HG03159 (cell line): Measurements from ENCODE around the gene C3orf52.

Source experiments
- ATAC-seq: cut with Tn5 transposase; IDR thresholded peaks from one replicate; pipeline ENCODE4 v1.9.1; 2021; ENCODE audit warnings: mild to moderate bottlenecking, moderate library complexity; ENCODE audit not compliant: unreplicated experiment

The C3orf52 gene

GRCh38 chr3:112085735-112086075 is 484 bp upstream of the C3orf52 start:
- no peak for ATAC-seq

- ATAC-seq = no peak
These were observed 811 bp downstream of the C3orf52 start for GRCh38 chr3:112086875-112087524.

- no peak for ATAC-seq
These were observed 1.6 kb downstream of the C3orf52 start for GRCh38 chr3:112087746-112088145.

DNA sequence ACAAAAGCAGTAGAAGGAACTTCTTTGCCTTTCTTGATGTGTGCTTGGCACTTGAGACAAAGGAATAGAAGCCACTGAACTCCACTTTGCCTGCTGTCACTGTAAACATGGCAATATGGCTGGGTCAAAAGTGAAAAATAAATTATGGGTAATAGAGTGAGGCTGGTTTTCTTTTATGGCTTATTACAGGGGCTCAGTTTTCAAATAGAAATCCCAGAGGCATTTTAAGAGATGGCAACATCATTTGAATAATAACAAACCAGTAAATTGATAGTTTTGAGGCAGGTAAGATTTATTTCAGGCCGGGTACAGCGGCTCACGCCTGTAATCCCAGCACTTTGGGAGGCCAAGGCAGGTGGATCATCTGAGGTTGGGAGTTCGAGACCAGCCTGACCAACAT is 2.8 kb downstream of the C3orf52 start:
- ATAC-seq = no peak

DNA sequence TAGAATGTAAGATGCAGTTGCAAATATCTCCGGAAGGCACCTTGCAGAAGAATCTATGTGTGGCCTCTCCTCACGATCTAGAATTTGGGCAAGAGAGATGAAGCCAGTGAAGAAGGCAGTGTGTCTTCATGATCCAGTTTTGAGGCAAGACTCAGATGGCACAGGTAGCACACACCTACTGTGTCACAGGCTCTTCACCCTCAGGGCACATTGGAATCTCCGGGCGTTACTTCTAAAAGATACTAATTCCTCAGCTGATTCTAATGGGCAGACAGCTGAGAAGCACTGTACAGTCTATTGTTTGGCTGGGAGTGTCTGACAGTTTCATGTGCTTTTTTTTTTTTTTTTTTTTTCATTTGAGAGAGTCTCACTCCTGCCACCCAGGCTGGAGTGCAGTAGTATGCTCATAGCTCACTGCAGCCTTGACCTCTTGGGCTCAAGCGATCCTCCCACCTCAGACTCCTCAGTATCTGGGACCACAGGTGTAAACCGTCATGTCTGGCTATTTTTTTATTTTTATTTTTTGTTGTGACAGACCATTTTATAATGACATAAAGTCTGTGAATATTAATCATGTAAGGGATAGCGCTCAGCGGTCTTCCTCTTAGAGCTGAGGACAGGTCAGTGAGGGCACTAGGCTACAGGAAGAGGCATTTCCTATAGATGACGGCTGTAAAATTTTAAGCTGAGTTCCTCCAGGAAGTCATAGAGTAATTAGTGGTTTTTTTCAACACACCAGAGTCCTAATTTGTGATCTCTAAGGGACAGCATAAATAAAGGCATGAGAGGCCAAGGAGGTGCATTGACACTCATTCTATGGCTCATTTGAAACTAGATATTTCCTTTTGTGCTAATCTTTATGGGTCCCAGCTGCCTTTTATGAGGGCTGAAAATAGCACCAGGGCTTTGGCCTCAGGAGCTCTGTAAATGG is 4.0 kb downstream of the C3orf52 start:
- no peak for ATAC-seq

DNA sequence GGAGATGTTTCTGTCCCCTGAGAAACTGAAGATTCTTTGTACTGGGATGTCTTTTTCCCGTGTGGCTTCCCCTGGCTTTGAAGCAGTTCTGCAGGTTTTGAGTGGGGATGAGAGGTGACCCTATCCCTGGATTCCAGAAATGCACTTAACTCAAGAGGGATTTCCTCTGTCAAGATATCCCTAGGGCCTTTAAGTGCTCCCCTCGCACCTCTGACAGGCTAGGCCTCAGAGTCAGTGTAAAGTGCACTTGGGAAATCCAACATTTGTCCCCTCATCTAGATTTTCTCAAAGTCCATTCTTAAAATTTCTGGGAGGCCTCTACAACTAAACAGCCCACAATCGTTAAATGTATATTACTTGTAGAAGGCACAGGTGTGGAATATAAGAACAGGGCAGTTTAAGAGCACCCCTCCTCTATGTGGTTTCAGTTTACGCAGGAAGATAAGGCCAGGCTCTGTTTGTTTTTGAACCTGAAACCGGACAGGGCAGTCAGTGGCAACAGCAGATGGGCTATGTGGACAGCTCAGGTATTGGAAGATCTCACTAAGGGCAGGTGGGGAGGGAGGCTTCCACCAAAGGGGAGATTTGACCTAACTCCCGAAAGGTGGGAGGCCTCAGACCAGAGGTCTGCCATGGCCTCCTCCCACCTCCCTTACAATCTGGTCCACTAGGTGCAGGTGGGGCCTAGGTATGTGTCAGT is 4.8 kb downstream of the C3orf52 start:
- no peak for ATAC-seq

- peak; percentile 56 for ATAC-seq
These were observed 6.4 kb downstream of the C3orf52 start for GRCh38 chr3:112092496-112093179.

DNA sequence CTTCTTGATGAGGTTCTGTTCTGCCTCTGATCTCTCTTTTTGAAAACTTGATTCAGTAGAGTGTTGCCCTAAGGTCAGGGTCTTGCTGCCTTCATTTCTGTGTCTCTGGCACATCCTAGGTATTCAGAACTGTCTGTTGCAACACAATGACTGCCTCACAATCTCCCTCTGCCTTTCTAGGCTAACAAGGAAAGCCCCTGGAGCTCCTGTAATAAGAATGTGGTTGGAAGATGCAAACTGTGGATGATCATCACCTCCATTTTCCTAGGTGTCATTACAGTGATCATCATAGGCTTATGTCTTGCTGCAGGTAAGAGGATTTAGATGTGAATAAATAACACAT is 7.0 kb downstream of the C3orf52 start:
- no peak for ATAC-seq

DNA sequence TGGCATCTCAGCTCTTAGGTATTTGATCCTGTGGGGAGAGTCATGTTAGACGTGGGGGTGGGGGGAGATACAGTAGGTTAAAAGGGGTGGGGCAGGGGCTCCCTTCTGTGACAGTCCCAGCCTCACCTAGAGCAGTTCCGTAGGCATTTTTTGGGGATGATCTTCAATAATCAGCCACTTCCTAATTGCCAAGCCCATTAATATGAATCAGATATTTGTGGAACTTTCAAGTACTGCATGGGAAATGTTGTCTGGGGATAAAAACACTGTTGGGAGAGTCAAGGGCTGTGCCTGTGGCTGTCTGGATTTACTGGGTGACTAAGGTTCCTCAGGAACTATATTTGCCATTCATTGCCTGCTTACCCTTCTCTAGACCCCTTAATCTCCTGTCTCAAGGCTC is 9.5 kb downstream of the C3orf52 start:
- no peak for ATAC-seq

DNA sequence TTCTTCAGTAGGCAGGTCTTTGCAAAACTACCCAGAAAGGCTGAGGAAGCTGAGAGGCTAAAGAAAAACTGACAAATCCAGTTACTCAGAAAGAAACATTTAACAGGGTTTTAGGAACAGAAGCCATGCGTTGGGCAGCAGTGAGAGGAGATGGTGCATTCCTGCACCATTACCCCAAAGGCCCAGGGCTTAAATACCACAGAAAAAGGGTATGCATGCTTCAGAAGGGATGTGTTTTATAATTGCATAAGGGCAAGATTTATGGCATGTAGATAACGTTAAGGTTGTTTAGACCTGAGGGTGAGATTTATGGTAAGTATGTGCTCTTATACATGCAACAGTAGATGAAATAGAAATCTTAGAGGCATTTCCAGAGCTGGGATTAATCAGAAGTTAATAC is 10.0 kb downstream of the C3orf52 start:
- no peak for ATAC-seq

- ATAC-seq = no peak
These were observed 11.2 kb downstream of the C3orf52 start for GRCh38 chr3:112097378-112097777.

DNA sequence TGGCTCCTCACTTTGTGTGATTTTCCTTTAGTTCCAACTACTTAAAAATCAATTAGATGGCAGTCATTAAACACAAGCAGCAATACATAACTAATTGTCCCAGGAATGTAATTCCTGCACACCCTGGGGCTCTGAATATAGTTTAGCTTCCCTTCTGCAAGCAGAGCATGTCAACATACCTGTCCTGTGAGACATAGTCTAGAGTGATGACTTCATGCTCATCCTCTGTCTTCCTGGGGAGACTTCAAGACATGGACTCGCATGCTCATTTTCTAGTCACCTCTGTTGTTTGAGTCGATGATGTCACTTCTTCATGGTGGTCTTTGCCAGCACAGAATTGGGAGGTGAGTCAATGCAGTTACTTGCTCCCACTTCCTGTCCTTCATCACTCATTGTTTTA is 15.7 kb downstream of the C3orf52 start:
- no peak for ATAC-seq

GRCh38 chr3:112104774-112105173 is 18.6 kb downstream of the C3orf52 start:
- no peak for ATAC-seq

- no peak for ATAC-seq
These were observed 23.1 kb downstream of the C3orf52 start for GRCh38 chr3:112109322-112109721.

DNA sequence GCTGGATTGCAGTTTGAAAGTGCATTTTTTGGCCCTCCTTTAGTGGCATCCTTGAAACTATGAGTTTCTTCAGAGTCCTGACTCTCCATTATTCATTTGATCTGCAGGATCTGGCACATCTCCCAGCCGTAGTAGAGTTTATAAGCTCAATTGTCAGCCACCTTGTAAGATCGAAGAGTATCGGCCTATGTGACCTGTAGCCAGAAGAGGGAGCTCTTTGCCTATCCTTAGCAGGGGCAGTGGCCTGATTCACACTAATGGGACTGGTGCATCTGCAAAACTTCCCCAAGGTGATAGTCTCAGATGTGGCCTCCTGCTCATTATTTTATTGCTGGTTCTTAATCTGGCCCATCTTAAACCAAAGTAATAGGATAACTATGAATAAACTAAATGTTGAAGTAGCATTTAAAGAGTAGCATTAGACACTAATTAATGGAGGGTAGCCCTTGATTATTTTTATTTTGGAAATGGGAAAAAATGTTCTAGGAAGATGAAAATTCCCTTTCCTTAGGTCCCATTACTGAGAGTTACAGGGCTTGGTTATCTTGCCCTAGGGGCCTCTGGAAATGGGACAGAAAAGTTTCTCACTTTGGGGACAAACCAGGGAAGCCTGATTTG is 25.7 kb downstream of the C3orf52 start:
- peak; percentile 44 for ATAC-seq

DNA sequence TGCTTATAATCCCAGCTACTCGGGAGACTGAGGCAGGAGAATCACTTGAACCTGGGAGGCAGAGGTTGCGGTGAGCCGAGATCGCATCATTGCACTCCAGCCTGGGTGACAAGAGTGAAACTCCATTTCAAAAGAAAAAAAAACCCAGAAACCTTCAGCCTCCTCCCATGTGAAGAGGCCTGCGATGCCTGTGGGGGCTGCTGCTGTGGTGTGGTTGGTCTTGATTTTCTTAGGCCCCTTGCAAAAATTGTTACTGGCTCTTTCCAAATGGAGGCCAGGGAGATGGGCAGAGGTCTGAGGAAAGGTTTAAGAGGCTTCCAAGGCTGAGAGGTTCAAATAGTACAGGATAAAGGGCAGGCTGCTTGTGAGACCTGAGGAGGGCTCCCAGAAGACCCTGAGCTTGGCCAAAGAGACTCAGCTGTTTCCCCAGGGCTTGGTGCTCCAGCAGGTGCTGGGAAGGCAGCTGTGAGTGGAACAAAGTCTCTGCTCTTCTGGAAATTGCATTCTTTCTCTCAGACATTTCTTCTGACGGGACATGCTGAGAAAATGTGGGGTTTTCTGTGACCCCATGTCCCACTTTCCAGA is 28.5 kb downstream of the C3orf52 start:
- no peak for ATAC-seq

- peak; percentile 20 for ATAC-seq
These were observed 29.1 kb downstream of the C3orf52 start for GRCh38 chr3:112115161-112115739.

GRCh38 chr3:112115806-112116383 is 29.7 kb downstream of the C3orf52 start:
- no peak for ATAC-seq

DNA sequence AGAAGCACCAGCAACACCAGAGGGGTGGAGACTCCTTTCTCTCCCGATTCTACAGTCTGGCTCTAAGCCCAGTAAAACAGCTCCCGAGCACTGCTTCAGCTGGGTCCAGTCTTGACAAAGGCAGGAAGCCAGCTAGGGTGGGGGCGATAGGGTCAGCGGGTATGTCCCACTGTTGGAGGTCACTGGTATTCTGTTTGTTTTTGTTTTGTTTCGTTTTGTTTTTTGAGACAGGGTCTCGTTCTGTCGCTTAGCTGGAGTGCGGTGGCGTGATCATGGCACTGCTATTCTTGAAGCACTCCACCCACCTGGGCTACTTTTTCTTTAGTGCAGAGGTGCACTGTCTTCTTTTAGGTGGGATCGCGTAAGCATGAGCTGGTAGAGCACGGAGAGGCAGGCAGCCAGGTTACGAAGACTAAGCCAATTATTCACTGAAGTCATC is 30.6 kb downstream of the C3orf52 start:
- no peak for ATAC-seq

GRCh38 chr3:112117415-112117814 is 31.2 kb downstream of the C3orf52 start:
- no peak for ATAC-seq
